ENCODE results near the gene APBA1. TPM values are rescaled to one million over a fixed set of nuclear protein-coding genes. Genes with fewer than 3 reads are reported as not detected.

Gene APBA1
- total and polyA plus RNA-seq, 2 of the 8 experiments (the other 6 are each of a cell fraction or from before 2014, with no cell fraction given), result 0.36 to 0.60 TPM

GRCh38 chr9:69718218-69718617 is 46.0 kb upstream of the APBA1 start (continued):
- TF ChIP-seq KDM1A (IDR thresholded peaks at IDR 0.05; ENCODE audit: borderline replicate concordance, low read length) (no peak), EZH2 (IDR thresholded peaks at IDR 0.05; ENCODE audit: low read depth, low read length, severe bottlenecking) (no peak), KDM4A (IDR thresholded peaks at IDR 0.05; ENCODE audit: low read depth, low read length, severe bottlenecking) (no peak), POU5F1 (IDR thresholded peaks at IDR 0.05; ENCODE audit: low read depth, low read length) (no peak), JUND (IDR thresholded peaks at IDR 0.05; ENCODE audit: low read length) (no peak)

Measured in H1 (cell line).